NK-92 (cell line): Measurements from ENCODE around the gene SLX9.
"Not testable (repeated sequence)": the region's sequence is repeated elsewhere in the genome, so short reads cannot be mapped to it uniquely, and the experiment has no call there.

Experiments used
- DNase-seq: peaks from one replicate; lab custom pipeline; 2025; ENCODE audit not compliant: unreplicated experiment; lab: John Stamatoyannopoulos, UW

Gene SLX9

DNA sequence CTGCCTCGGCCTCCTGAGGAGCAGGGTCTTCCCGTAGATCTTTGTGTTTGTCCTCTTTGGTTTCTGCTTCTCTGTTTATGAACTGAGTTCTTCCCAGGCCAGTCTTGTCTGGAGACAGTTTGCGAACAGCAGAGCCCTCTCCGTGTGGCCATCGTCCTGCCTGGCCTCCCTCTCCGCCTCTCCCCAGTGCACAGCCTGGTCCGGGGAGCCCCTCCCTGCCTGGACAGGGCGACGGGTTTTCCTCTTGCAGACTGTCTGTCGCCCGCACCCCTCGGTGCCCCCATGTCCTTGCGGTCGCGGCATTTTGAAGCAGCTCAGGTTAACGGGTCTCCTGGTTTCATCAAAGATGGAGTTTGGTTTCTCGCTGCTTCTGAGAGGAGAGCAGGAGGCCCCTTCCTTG is 34.8 kb downstream of the SLX9 start:
- DNase-seq = no peak

DNA sequence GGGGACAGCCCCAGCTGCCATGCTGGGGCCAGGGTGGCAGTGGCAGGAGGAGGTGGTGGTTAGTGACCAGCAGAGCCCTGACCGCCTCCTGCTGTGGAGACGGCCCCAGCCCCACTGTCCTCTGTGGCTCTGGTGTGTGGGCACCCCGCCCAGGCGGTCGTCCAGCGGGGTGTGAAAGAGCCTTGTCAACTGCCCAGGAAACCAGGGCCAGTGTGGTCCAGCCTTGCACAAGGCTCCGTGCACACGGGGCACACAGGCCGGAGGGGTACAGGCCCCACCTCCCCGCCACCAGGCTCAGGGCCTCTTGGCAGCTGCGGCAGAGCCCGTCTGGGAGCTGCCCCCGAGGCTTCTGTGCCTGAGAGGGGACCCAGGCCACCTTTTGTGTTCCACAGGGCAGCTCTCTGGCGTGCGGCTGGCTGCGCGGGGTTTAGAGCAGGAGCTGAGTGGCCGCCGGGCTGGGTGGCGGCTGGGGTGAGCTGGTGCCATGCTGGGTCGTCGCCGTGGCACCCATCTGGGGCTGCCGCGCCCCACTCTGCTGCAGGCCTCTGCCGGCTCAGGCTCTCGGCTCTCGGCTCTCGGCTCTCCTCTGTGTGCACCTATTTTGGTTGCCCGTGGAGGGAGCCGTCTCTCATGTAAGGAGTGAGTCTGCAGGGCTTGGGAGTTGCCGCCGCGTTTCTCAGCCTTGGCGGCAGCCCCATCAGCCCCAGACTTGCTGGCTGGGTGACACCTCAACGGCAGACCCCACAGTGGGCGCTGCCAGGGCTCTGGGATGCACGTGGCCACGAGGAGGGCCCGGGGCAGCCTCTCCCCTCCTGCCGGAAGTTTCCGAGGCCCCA is 36.1 kb downstream of the SLX9 start:
- DNase-seq = no peak

DNA sequence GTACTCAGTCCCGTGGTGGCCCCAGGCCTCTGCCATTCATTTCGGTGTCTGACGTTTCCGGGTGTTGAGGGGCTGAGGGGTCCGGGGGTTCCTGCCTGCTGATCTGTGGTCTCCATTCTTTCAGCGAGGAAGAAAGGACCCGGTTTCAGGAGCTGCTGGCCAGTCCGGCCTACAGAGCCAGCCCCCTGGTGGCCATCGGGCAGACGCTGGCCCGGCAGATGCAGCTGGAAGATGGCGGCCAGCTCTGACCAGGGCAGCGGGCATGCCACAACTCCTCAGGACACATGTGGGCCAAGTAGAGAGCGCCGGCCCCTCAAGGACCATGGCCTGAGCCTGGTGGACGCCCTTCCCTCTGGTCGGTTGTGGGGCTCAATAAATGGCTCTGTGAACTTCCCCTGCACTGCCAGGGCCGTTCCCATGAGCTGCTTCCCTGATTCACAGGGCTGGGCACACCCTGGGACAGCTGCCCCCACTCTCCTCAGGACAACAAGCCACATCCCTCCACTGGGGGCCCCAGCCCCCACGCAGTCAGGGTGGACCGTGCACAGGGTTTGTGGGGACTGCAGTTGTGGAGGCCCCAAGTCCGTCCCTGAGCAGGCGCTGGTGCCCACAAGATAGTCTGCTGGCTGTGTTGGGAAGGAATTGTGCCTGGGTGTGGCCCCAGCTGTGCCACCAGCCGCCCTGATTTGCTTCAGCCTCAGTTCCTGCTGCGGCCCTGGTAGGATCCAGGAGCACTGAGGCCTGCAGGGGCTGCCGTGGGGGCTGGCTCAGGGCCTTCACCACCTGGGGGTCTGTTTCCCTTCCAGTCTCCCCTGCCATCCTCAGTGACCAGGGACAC is 36.9 kb downstream of the SLX9 start:
- not testable (repeated sequence) for DNase-seq

DNA sequence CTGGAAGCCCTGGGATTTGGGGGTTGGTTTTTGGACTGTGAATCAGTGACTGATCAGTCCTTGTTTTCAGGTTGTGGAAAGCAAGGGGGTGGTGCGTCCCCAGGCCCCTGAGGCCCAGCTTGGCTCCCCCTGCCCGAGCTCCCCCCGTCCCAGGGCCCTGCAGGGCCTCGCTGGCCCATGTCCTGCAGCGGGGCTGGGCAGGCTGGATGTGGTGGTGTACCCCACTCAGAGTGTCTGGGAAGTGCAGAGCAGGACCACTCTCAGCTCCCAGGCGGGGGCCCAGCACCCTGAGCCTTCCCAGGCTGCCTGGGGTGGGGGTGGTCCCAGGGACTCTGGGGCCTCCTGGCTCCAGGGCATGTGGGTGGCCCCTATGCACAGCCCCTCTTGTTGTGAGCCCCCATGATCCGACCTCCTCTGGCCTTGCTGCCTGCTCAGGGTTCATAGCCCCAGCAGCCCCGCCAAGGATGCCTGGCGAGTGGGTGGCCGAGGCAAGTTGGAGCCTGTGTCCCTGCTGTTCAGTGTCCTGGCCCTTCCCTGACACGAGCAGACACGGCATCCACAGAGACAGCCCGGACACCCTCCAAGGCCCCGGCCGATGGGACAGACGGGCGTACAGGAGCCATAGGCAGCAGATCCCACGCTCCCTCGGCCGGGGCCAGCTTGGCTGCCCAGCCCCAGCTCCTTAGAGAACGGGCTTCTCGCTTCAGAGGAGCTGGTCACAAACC is 37.9 kb downstream of the SLX9 start:
- DNase-seq = no peak

DNA sequence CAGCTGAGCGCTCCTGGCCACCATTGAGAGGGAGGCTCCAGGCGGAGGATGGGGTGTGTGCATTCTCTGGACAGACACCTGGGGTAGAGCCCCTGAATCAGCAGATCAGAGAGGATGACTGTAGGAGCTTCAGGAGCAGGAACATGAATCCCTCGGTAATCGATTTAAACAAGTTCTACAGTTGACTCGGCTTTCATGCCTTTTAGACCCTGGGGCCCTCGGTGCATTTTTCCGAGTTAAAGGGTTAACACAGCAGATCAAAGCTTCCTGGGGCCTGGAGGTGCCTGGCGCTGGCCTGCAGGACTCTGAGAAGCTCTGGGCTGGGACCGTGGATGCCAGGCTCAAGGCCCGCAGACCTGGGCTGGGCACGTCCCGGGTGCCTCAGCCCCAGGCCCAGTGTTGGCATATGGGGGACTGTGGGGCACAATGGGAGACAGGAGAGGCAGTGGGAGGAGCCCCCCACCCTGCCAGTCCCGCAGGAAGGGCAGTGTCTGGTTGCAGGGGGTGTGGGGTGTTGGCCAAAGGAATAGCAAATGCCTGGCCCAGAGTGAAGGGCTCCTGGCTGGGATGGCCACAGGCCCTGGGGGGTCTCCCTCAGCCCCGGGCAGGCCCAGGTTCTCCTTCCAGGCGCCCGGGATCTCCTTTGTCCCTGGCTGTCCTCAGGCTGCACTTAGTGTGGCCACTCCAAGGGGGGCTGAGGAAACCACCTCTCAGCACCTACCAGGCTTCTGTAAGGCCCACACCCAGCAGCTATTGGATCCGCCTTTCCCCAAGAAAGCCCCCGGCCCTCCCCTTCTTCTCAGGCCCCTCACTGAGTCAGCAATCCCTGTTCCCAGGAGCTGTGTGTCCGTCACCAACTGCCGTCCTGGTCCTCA is 40.1 kb downstream of the SLX9 start:
- DNase-seq = no peak

DNA sequence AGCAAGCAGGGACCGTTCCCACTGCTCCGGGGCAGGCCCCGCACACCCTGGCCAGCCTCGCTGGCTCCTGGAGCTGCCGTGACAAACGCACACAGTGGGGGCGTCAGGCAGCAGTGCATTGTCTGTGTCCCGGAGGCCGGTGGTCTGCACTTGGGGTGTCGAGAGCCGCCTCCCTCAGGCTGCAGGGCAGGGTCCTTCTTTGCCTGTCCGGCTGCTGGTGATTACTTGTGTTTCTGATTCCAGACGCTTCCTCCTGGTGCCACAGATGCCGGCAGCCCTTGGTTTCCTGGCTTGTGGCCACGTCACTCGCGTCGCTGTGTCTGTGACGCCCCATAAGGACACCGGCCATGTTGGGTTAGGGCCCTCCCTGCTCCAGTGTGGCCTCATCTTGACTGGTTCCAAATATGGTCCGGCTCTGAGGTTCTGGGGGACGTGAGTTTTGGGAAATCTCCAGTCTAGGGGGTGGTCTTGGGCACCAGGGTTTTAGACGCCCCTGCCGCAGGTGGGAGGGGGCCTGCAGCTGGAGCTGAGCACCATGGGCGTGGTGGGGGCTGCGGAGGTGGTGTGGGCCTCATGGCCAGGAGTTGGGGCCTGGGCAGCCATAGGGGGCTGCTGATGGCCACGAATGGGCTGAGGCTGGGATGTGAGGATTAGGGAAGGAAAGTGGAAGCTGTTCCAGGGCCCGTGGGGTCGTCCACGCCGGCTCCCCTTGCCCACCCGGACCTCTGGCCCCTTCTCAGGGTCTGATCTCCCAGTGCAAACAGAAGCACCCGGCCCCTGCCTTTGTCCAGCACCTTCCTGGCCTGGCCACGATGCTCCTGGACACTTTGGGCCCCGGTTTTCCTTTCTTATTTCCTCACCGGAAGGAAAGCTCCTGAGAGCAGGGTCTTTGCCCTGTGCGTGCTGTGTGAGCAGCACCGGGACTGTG is 41.0 kb downstream of the SLX9 start:
- DNase-seq = no peak

DNA sequence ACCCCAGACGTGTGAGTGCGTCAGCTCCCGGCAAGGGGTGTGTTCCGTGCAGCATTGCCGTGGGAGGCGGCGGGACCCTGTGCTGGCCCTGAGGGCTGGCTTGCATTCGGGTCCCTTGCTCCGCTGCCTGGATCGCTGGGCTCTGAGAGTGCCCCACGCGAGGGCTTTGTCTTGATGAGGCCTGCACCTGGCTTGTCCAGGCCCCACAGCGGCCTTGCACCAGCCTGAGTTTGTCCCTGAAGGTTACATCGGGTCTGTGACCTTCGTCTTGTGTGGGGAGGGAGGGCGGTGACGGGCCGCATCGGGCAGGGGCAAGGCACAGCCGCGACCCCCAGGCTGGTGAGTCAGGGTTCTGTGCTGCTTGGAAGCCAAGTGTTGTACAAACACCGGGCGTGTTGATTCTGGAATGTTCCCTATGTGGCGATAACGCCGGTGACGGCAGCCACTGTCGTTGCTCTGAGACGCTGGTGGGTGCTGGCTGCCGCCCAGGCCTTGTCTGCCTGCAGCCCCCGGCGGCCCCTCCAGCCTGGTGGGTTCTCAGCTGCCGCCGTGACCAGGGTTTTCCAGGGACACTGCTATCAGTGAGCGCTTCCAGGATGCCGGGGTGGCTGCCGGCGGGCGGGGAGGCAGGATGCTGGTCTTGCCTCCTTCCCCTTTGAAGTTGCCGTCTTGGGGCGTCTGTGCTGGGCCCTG is 42.9 kb downstream of the SLX9 start:
- DNase-seq = no peak

DNA sequence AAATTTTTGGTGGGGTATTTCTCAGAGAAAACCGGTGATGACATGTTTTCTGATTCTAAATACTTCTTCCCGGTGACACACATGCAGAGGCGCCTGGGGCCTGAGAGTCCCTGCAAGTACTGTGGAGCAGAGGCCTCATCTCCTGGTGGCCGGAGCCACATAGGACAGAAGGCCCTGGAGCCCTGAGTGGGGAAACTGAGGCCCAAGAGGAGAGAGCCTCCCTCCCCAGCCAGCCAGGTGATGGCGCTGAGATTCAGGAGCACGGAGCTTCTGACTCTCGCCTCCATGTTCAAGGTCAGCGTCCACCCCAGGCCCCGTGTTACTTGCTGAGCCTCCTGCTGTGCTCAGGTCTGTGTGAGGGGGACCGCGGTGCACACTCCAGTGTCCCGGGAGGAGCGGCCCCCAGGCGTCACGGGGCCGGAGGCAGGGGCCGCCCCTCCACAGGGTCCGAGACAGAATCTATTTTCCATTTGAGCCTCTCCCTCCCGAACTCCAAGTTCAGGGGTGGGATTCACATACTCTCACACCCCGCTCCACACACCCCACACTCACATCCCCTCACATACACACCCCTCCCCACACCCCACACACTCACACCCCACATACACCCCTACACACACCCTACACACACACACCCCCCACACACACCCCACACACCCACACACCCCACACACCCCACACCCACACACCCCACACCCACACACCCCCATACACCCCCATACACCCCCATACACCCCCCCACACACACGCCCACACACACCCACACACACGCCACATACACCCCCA is 43.8 kb downstream of the SLX9 start:
- no peak for DNase-seq

DNA sequence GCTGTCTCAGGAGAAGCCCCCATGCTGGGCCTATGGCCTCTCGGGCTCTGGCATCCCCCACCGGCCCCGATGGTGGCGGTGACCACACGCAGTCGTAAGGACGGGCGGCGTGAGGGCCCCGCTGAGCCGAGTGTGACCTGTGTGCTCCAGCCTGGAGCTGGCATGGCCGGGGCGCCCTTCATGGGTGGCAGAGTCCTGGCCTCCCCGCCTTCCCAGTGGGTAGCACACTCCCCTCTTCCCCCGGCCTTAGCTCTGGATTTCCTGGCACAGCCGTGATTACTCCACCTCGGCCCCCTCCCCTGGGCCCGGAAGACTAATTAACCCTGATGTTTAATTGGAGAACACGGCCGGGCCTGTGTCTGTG is 44.6 kb downstream of the SLX9 start:
- no peak for DNase-seq

DNA sequence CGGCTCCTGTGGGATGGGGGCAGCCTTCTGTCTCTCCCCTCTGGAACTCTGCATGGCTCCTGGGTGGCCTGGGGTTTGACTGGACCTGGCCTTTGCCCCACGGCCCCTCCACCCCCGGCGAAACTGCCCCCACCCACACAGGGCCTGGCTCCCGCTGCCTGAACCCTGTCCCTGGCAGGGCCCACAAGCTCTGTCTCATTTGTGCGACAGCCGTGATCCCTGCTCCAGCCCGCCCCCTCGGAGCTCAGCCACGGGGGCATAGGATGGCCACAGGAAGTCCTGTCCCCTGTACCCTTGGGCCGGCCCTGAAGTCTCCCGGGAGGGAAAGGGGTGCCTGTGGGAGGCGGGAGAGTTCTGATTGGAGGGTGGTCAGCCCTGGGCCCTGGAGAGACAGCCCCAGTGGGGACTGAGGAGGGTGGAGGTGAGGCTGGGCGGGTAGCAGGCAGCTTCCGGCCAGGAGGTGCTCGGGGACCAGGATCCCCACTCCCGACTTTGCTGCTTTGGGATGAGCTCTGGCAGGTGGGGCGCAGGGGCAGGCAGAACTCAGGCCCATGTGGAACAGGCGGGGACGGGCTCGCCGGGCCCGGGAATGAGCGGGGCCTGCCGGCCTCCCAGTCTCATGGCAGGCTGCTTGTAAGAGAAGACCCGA is 45.1 kb downstream of the SLX9 start:
- DNase-seq = no peak

DNA sequence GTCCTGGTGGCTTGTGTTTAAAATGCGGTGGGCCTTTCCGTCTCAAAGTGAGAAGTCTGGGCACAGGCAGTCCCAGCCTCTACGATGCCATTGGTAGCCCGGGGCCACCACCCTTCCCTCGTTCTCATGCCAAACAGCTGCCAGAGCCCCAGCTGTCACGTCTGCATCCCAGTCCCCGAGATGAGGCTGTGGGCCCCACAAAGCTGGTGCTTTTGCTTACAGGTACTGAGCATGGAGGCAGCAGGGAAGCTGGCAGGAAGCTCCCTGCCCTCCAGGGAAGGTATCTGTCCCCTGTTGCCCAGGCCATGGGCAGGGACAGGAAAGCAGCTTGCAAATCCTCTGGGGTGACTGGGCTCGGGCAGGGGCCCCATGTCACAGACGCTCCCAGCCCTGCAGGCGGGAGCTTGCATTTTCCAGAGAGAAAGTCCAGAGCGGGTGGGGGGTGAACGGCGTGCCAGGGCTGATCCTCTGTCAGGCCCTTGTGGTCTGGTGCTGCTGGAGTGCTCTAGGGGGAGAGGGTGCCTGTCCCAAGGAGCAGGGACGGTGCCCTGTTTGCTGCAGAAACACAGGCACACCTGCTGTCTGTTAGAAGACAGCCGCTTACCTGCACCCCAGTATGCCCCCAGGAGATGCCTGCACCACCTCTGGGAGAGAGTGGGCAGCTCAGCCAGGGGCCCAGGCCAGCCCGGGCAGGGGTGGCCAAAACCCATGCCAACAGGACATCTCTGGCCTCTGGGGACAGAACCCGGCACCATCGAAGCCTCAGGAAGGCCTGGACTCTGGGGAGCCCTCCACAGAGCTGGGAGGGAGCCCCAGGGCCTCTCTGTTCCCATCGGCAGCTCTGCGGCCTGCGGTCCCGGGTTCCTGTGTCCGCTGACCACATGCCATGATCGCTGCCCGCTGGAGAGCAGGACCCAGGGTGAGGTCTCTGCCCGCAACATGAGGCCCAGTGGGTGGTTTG is 45.9 kb downstream of the SLX9 start:
- DNase-seq = no peak

DNA sequence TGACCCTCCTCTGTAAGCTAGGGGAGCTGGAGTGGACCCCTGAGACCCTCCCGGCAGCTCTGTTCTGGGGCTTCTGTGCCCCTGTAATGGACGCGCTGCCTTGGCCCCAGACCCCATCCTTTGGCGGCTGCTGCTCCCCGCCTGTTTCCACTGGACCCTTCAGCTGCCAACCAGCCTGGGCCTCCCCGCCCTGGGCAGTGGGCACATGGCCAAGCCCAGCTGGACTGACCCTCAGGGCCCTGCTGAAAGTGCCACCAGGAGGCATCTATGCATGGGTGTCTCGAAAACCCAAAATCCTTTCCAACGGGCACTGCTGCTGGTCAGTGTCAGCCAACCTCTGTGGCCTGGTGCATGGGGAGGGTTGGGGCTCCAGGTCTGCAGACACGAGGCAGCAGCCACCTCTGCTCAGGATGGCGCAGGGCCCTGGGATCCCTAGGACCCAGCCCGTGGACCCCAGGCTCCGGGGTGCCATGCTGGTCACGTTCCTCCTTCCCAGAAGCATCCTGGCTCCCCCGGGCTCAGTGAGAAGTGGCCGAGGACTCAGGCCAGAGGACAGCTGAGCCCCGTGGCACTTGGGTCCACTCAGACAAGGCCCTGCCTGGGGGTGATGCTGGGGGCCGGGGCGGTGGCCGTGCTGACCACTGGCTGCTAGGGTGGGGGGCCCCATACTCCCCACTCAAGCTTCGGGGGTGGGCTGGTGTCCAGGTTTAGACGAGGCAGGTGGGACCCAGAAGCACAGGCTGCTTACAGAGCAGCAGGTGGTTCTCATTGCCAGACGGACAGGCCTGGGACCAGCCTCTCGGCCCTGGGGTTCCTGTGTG is 46.9 kb downstream of the SLX9 start:
- no peak for DNase-seq

DNA sequence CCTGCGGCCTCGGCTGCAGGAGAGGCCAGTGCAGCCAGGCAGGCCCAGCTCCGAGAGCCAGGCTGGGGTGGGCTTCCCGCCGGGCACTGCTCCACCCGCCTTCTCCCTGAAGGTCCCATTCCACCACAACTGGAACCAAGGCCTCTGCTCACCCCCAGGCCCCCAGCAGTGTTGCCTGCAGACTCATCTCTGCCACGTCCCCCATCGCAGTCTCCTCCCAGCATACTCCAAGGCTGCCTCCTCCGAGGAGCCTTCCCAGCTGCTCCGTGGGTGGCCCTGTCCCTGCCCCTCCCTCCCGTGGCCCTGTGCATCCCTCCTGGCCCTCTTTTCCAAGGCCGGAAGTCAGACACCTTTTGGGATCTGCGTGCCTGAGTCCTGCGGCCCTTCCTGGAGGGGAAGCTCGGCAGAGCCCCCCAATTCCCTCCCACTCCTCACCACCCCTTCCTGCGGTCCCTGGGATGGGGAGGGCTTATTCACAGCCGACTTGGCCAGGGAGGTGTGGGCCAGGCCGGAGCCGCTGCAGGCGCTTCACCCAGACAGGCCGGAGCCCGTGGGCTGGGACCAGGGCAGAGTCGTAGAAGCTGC is 47.6 kb downstream of the SLX9 start:
- DNase-seq = no peak

DNA sequence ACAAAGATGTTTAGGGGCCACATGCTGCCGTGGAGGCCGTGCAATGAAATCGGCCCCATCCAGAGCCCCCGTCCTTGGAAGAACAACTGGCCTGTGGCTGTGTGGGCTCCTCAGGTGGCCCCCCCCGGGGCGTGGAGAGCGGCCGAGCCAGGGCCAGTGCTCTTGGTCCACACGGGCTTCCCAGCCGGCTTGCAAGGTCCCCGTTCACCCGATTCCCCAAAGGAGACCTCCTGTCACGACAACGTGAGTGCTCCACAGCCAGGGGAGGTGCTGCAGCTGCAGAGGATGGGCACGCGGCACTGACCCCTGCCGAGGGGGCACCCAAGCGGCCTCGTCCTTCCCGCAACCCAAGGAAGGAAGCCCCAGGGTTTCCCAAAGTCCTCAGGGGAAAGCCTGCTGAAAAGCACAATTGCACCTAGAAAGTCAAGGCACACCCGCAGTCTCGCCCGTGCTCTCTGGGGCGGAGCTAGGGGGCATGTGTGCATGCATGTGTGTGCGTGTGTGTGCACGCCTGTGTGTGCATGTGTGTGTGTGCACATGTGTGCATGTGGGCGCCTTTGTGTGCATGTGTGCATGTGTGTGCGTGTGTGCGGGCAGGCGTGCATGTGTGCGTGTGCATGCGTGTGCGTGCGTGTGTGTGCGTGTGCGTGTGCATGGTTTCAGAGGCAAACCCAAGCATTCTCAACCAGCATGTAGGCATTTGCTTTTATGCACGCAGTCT is 48.2 kb downstream of the SLX9 start:
- no peak for DNase-seq
